Type B pancreatic cell (in vitro differentiated cells): ENCODE measurements around the gene TEDC2. TPM values are rescaled to one million over a fixed set of nuclear protein-coding genes. Genes with fewer than 3 reads are reported as not detected.

ENCODE experiments used
- DNase-seq: peaks from one replicate; pipeline ENCODE4 v3.0.0; 2021; ENCODE audit warnings: mixed read lengths; ENCODE audit not compliant: unreplicated experiment; ENCODE audit errors: extremely low spot score
- H3K27ac Mint-ChIP-seq: 2 replicates; pipeline ENCODE4 v1.8.0; 2021; ENCODE audit warnings: mild to moderate bottlenecking, mixed read lengths
- H3K27me3 Mint-ChIP-seq: 2 replicates; pipeline ENCODE4 v1.8.0; 2021; ENCODE audit warnings: mixed read lengths
- H3K36me3 Mint-ChIP-seq: 2 replicates; pipeline ENCODE4 v1.8.0; 2021; ENCODE audit warnings: mixed read lengths
- H3K4me1 Mint-ChIP-seq: one replicate; pipeline ENCODE4 v1.8.0; 2021; ENCODE audit warnings: mixed read lengths; ENCODE audit not compliant: unreplicated experiment
- H3K4me3 Mint-ChIP-seq: 2 replicates; pipeline ENCODE4 v1.8.0; 2021; ENCODE audit warnings: mild to moderate bottlenecking, mixed read lengths
- H3K9me3 Mint-ChIP-seq: 2 replicates; pipeline ENCODE4 v1.8.0; 2021; ENCODE audit warnings: mixed read lengths
- CTCF ChIP-seq: fragments of 200-600 bp; sonication (generic); conservative IDR thresholded peaks from 2 replicates; pipeline ENCODE4 v1.5.0; 2021; ENCODE audit warnings: antibody characterized with exemption, mild to moderate bottlenecking
- total RNA-seq: library from RNA; stranded (reverse); gene quantifications from 2 replicates; pipeline ENCODE4 v1.2.1, GENCODE V29; 2021; ENCODE audit warnings: low replicate concordance

Gene TEDC2
- total RNA-seq, 1 donor from 2014 or later = 31.6 TPM

- peaks cover 4% of the 10 kb centered on the region for H3K36me3 Mint-ChIP-seq
- no peak for DNase-seq
- peaks cover 5% of the 10 kb centered on the region for H3K4me1 Mint-ChIP-seq
Measured at GRCh38 chr16:2457946-2458345, 2.0 kb upstream of the TEDC2 start.

GRCh38 chr16:2458887-2459646 is 842 bp upstream of the TEDC2 start:
- Mint-ChIP-seq H3K9me3 (no peaks in the 10 kb centered on the region), H3K27me3 (no peaks in the 10 kb centered on the region), H3K36me3 (no peaks in the 10 kb centered on the region), H3K4me1 (peaks cover 5% of the 10 kb centered on the region), H3K4me3 (peak overlapping the region; percentile 91), H3K27ac (peak overlapping the region; percentile 84)
- DNase-seq = no peak
- TF ChIP-seq CTCF = no peak

More at GRCh38 chr16:2457946-2458345, 2.0 kb upstream of the TEDC2 start:
- Mint-ChIP-seq H3K27me3 (no peaks in the 10 kb centered on the region), H3K4me3 (no peak overlapping the region), H3K27ac (no peak overlapping the region), H3K9me3 (no peaks in the 10 kb centered on the region)
- no peak for TF ChIP-seq CTCF

- Mint-ChIP-seq H3K27me3 (no peaks in the 10 kb centered on the region), H3K27ac (no peak overlapping the region), H3K9me3 (no peaks in the 10 kb centered on the region), H3K4me1 (peaks cover 5% of the 10 kb centered on the region), H3K4me3 (peak overlapping the region; percentile 79), H3K36me3 (no peaks in the 10 kb centered on the region)
- no peak for DNase-seq
- TF ChIP-seq CTCF = no peak
Measured at GRCh38 chr16:2460391-2460713, 443 bp downstream of the TEDC2 start.

GRCh38 chr16:2460916-2461315 is 1.0 kb downstream of the TEDC2 start:
- Mint-ChIP-seq H3K36me3 (no peaks in the 10 kb centered on the region), H3K4me3 (peak overlapping the region; percentile 79), H3K27ac (no peak overlapping the region)

GRCh38 chr16:2462031-2462866 is 2.3 kb downstream of the TEDC2 start:
- Mint-ChIP-seq H3K36me3 (no peaks in the 10 kb centered on the region), H3K27ac (no peak overlapping the region), H3K4me3 (no peak overlapping the region), H3K9me3 (no peaks in the 10 kb centered on the region), H3K27me3 (no peaks in the 10 kb centered on the region), H3K4me1 (peaks cover 5% of the 10 kb centered on the region)
- TF ChIP-seq CTCF = no peak
- no peak for DNase-seq

More at GRCh38 chr16:2460916-2461315, 1.0 kb downstream of the TEDC2 start:
- no peak for TF ChIP-seq CTCF
- Mint-ChIP-seq H3K9me3 (no peaks in the 10 kb centered on the region), H3K4me1 (peaks cover 5% of the 10 kb centered on the region), H3K27me3 (no peaks in the 10 kb centered on the region)
- no peak for DNase-seq
